D721Med (cell line): Measurements from ENCODE around the gene TIAM2.

Experiments used
- DNase-seq: peaks from one replicate; pipeline ENCODE4 v3.0.0; 2011; ENCODE audit warnings: low spot score; ENCODE audit not compliant: insufficient read length
- FAIRE-seq: peaks from 2 replicates; lab custom pipeline; 2011; peaks lifted over from hg19 to GRCh38; lab: Jason Lieb, UNC
- TF ChIP-seq, protein P1 (sequence below): IDR thresholded peaks from 2 replicates; pipeline ENCODE4 v1.5.1; 2012; ENCODE audit warnings: mild to moderate bottlenecking, control low read depth; ENCODE audit not compliant: insufficient read depth; ENCODE audit errors: missing control alignments

The TIAM2 gene

DNA sequence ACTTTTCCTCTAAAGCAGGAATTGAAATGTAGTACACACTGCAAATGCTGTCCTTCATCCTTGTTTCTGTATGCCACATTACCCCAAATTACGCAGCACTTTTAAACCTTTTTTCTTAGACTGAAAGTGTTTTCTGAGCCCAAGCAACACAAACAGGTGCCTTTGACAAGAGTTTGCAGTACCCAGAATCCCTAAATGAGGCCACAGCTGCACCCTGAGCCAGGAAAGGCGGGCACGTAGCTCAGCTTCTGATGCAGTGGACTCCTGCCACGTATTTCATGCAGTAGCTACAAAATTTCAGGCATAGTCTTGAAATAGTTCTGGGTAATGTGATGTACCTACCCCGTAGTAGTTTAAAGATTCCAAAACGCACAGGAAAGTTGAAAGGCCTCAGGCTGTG is 237.7 kb downstream of the TIAM2 start:
- no peak for DNase-seq
- no peak for FAIRE-seq
- TF ChIP-seq, protein P1, sequence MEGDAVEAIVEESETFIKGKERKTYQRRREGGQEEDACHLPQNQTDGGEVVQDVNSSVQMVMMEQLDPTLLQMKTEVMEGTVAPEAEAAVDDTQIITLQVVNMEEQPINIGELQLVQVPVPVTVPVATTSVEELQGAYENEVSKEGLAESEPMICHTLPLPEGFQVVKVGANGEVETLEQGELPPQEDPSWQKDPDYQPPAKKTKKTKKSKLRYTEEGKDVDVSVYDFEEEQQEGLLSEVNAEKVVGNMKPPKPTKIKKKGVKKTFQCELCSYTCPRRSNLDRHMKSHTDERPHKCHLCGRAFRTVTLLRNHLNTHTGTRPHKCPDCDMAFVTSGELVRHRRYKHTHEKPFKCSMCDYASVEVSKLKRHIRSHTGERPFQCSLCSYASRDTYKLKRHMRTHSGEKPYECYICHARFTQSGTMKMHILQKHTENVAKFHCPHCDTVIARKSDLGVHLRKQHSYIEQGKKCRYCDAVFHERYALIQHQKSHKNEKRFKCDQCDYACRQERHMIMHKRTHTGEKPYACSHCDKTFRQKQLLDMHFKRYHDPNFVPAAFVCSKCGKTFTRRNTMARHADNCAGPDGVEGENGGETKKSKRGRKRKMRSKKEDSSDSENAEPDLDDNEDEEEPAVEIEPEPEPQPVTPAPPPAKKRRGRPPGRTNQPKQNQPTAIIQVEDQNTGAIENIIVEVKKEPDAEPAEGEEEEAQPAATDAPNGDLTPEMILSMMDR, result no peak

DNA sequence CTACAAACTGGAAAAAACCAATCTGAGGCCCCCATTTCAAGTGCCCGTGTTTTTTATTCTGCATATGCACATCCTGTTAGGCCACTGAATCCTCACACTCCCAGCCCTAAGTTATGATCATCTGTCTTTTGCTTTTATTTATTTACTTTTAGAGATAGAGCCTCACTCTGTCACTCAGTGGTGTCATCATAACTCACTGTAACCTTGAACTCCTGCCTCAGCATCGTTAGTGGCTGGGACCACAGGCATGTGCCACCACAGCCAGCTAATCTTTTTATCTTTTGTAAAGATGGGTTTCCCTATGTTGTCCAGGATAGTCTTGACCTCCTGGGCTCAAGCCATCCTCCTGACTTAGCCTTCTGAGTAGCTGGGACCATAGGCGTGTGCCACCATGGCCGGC is 239.1 kb downstream of the TIAM2 start:
- no peak for FAIRE-seq
- TF ChIP-seq, protein P1, result no peak
- DNase-seq, result no peak

DNA sequence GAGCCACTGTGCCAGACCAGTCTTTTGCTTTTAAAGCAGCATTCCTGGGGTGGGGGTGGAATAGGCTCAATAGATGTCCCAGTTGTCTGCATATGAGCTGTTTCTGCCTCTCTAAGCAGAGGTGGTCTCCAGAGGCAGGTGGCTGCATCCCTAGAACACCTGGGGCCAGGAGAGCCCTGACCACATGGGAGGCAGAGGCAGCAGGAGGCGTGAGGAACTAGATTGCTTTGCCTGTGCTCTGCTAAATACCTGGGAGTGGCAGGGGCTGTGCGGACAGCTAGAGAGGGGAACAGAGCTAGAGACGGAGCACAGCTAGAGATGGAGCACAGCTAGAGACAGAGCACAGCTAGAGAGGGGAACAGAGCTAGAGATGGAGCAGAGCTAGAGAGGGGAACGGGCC is 239.6 kb downstream of the TIAM2 start:
- no peak for DNase-seq

DNA sequence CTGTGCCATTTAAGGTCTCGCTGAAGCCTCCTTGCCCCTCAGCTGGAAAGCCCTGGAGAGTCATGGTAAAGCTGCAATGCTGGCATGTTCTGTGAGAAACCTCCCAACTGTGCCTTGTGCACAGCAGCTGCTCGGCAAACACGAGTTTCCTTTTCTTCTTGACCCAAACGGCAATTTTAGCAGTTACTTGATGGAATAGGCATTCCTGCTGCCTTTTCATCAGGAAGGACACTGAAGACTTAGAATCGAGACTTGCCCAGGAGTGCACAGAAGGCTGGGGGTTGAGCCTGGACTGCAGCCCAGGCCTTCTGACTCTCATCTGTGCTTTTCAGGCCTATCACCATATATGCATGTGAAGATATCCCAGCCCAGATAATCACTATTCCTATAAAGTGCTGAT is 240.0 kb downstream of the TIAM2 start:
- no peak for FAIRE-seq
- TF ChIP-seq, protein P1, result no peak
- no peak for DNase-seq

More for the DNA sequence above, 239.6 kb downstream of the TIAM2 start:
- FAIRE-seq, result no peak
- TF ChIP-seq, protein P1, result no peak

DNA sequence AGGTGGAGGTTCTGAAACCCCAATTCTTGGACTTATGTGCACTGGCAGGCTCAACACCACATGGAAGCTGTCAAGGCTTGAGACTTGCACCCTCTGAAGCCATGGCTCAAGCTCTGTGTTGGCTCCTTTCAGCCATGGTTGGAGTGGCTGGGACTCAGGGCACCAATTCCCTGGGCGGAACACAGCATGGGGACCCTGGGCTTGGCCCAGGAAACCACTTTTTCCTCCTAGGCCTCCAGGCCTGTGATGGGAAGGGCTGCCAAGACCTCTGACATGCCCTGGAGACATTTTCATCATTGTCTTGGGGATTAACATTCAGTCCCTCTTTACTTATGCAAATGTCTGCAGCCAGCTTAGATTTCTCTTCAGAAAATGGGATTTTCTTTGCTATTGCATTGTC is 242.5 kb downstream of the TIAM2 start:
- FAIRE-seq (no peak), DNase-seq (no peak)
- TF ChIP-seq, protein P1, result no peak

DNA sequence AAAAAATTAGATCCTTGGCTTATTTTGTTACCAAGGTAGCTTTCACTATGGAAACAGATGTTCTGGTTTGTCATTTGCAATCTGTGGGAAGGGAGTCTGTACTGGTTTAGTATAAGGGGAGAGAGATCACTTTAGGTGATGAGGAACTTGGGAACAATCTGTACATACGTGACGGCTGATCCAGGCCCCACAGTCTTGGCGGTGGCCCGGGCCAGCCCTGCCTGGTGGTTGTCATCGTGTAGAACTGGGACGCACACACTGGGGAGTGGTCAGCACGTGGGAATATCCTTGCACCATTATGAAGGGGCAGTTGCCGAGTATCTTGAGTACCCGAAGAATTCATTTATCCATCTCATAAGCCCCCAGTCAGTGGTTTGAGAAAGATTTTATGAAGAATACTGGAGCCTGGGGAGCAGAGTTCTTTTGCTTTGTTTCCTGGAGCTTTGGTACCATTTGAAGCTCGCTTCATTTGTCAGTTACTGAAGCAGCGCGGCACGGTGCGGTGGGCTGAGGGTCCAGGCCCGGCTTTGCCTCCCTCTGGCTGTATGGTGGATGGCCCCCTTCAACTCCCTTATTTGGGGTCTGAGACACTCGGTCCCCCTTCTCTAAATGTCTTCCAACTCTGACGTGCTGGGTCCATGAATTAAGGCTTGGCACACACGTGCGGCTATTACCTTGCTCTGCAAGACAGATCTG is 245.9 kb downstream of the TIAM2 start:
- TF ChIP-seq, protein P1, result no peak
- FAIRE-seq, result no peak
- DNase-seq, result no peak

DNA sequence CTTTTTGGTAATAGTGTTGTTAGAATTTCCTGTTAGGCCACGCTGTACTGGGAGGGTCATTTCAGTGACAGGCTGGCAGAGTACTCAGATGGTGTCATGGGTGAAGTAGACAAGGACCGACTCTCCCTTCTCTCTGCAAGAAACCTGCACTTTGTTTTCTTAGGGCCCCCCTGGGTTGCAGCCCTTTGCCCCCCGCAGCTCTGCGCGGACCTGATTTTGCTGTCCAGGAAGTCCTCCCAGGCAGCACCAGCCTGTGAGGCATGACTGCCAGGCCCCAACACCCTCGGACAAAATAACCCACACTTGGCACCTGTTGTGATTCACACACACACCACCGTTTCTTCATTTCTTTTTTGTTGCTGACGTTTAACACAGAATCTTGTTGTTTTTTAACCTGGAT is 246.9 kb downstream of the TIAM2 start:
- TF ChIP-seq, protein P1, result no peak
- DNase-seq (no peak), FAIRE-seq (no peak)
